Middle frontal gyrus (tissue), 1 donor: Measurements from ENCODE around the gene NCOR2.
A peak's percentile ranks its signal among the peaks of the same experiment; 100 is the strongest.

ENCODE experiments used
- DNase-seq: peaks from one replicate; pipeline ENCODE4 v3.0.0-alpha.2; 2015; ENCODE audit warnings: low spot score; ENCODE audit errors: extremely low spot score

The NCOR2 gene

DNA sequence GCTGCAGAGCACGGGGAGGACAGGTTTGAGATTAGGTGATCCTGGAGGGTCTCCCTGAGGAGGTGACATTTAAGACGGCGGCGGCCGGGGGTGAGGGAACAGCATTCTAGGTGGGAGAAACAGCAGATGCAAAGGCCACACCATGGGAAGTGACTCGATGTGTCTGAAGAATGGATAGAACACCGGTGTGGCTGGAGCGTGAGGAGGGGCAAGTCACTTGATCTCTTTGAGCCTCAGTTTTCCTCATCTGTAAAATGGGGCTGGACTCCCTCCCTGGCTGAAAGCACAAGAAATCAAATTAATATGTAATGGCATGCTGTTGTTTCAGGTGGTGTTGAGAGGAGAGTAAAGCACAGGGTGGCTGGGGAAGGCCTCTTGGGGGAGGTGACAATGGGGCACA is 10.0 kb upstream of the NCOR2 start:
- DNase-seq = no peak

- DNase-seq = no peak
Observed at GRCh38 chr12:124576061-124576650, 8.7 kb upstream of the NCOR2 start.

GRCh38 chr12:124573839-124574786 is 6.7 kb upstream of the NCOR2 start:
- no peak for DNase-seq

DNA sequence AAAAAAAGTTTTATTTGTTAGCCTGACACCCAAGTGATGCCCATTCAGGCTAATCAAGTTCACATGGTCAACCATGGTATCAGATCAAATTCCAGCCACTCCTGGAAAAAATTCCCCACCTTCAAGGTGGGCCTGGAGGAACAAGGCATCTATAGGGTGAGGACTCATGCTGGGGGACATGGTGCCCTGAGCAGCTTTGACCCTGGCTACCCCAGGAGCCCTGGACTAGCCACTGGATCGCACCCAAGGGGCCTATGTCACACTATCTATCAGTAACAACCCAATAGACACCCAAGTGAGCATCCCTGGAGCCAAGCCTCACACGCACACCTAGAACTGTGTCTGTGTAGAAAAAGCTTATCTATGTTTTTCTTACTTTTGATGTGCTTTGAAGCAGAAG is 4.1 kb upstream of the NCOR2 start:
- no peak for DNase-seq

DNA sequence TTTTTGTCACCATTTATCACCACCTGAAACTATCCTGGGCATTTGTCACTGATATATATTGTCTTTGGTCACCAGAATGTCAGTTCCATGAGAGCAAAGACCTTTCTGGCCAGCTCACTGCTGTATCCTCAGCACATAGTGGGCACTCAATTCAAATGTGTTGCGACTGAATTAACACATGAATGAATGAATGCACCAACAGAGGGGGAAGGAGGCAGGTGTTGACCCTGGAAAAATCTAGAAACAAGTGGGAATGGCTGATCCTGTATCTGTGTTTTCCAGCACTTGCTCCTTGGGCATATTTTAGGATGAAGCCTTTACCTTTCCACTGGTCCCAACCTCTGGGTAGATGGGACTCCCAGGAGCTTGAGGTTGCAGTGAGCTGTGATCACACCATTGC is 3.4 kb upstream of the NCOR2 start:
- DNase-seq = no peak

- DNase-seq = no peak
Observed at GRCh38 chr12:124569375-124570148, 2.1 kb upstream of the NCOR2 start.

- DNase-seq = peak; percentile 42
Observed at GRCh38 chr12:124568431-124569374, 1.3 kb upstream of the NCOR2 start.

DNA sequence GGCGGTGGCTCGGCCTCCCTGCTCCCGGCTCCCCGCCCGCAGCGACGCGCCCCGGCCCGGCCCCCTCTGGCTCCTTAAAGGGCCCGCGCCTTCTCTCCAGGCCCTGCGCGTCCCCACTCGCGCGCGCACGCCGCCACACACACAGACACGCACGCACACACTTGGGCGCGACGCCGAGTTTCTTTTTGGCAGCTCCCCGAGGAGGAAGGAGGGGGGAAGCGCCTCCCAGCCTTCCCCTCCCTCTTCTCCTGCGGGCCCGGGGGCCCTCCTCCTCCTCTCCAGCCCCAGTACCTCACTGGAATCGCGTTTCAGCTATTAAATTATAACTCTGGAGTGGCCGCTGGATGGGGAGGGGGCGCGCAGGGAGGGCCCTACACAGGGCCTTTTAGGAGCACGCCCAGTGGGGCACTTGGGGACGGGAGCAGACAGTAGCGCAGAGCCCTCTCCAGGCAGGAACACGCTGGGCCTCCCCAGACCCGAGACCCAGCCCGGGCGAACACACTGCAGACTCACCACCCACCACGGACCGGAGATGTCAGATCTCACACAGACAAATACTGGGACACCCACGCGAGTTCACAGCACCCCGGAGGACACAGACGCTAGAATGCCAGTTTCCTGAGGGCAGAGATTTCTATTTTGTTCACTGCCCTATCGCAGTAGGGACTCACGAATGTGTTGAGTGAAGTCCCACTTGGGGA is 411 bp upstream of the NCOR2 start:
- DNase-seq = peak; percentile 88

DNA sequence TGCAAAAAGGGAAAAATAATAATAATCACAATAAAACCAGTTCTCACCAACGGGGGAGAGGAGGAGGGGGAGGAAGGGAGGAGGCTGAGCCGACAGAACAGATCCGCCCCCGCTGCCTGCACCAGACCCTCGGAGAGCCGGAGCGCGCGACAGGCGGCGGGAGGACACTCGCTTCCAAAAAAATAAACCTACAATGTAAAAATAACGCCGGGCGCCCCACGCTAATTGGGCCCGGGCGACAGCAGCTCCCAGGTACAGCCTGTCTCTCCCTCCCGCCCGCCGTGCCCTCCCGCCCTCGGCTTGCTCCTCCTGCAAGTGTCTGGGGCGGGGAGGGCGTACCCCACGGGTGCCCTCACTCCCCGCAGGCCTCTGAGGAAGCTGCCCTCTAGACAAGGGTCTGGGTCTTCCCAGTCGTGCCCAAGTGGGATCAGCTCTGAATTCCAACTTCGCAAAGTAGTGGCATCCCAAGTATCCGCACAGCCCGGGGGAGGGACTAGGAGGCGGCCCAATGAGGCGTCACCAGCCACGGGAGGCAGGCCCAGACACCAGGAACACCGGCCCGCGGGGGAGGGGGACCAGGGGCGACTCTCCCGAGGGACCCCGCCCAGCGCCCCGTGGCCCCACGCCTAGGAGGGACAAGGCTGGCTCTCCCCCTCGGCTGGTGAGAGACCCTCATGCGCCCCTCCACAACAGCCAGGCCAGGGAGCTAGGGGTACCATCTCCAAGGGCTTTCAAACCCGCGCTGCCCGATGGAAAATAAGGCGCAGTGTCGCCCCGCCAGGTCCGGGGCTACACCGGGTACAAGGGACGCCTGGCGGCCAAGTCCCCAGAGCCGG is 1.0 kb downstream of the NCOR2 start:
- DNase-seq = peak; percentile 79

DNA sequence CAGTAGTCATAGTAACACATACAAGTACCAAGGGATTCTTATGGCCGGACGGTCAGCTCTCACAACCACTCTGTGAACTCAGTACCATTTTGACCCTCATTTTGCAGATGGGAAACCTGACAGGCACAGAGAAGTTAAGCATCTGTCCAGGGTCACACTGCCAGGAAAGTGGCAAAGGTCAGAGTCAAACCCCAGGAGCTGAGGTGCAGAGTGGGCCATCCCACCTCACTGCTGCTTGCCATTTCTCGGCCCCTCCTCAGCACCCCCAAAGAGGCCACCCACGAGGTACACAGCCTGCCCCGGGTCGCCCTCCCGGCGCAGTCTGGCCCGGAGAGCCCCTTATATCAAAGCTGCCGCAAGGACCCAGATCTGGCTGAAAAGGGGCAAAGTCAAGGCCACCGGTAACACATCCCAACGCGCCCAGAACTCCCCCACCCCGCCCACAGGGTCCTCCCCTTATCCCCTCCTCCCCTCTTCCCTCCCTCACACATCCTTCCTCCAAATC is 1.7 kb downstream of the NCOR2 start:
- DNase-seq = no peak

- no peak for DNase-seq
Observed at GRCh38 chr12:124564971-124565491, 2.4 kb downstream of the NCOR2 start.

DNA sequence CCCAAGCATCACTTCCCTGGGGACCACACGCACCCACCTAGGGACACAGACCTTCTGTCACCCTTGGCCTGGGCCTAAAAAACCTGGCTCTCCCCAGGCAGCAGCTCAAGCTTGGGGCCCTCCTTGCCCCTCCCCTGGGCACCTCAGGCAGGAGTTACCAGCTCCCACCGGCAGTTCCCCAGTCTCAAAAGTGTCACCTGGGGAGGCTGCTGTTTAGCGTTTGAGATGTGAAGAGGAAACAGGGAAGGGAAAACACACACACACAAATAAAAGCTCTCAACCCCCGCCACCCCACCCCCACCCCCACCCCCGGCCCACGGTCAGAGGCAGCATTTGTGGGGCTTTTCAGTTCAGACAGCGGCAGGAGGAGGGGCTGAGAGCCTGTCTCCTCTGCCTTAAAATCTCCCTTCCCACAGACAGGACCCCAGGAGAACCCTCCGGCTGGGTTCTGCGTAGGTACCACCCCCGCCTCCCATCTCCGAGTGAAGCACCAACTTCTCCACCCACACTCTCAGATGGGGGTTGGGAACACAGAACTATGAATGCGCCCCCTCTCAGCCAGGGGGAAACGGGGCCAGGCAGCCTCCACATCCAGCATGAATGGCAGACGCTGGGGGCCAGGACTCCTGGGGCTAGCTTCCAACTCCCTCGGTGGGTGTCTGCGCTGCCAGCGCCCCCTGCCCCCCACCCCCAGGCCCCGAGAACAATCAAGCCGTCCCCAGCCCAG is 3.0 kb downstream of the NCOR2 start:
- DNase-seq = no peak

DNA sequence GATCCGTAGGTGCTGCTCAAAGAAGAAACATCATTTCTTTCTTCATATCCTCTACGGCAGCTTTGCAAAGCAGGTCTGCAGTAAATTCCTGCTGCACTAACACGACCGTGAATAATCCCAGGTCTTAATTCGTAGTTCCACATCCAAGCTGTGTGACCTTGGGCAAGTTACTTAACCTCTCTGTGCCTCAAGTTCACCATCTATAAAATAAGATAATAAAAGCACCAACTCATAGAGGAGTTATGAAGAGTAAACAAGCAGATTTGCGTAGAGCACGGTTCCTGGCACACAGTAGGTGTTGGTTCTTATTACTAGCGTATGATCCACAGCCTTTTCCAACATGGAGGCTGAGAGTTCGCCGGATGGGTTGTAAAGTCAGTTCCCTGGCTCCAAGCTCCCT is 3.6 kb downstream of the NCOR2 start:
- no peak for DNase-seq

DNA sequence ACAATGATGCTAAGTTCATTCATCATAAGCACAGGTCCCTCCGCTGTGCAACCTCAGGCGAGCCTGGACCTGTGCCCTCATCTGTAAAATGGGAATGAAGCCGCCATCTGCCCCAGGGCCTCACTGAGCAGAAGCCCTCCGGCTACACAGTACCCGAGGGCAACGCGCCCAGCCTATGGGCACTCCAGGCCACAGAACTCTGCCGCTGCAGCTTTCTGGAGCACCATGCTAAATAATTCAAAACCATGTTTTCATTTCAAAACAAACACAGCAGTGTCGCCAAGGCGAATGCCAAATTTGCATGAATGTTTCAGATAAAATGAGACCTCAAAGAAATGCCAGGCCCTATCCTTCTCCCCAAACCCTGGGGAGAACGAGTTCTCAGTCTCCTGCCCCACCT is 4.0 kb downstream of the NCOR2 start:
- no peak for DNase-seq

- DNase-seq = no peak
Observed at GRCh38 chr12:124562796-124563181, 4.6 kb downstream of the NCOR2 start.

DNA sequence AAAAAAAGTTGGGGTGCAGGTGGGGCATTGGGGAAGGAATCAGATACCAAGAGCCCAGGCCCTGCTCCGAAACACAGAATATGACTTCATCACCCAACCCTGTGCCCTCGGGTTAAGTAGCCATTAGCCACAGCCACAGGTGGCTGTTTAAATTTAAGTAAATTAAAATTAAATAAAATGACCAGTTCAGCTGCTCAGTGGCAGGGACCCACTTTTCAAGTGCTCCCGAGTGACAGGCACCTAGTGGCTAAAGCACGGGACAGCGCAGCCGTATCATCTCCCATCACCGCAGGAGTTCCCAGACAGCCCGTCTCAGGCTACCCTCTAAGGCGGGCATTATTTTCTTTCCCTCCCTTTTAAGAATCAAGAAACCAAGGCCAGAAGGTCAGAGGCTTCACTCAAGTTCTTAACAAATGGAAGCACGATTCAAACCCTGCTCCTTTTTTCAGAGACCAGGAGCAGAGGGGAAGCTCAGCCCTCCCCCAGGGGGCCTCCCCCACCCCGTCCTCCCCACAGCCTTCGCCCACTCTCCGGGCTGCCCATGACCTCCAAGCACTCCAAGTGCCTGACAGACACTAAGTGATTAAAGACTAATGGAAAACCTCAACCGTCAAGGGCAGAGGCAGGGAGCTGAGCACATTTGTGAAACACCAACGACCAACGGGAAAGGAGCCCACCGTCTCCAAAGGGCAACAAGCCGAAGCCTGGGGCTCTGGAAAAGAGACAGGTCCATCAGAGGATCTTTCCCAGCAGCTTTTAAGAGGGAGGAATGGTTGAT is 5.2 kb downstream of the NCOR2 start:
- DNase-seq = no peak

DNA sequence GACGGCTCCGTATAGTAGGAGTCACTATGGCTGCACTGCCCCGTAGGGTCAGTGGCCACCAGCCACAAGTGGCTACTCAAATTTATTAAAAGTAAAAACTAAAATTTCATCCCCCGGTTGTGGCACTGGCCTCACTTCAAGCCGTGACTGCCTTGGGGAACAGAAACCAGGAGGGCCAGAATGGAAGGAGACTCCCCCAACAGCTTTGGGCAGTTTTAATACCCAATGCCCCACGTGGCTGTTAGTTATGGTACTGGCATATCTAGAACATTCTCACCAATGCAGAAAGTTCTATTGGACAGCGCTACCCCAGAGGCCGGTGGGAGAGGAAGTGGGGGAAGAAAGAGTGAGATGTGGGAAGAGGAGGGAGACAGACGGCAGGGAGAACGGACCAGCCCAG is 6.2 kb downstream of the NCOR2 start:
- no peak for DNase-seq
